Endothelial cell (in vitro differentiated cells): ENCODE results near the gene RBM19. TPM values are rescaled to one million over a fixed set of nuclear protein-coding genes. Genes with fewer than 3 reads are reported as not detected.
A peak's percentile ranks its signal among the peaks of the same experiment; 100 is the strongest.

Experiments used
- DNase-seq: peaks from one replicate; pipeline ENCODE4 v3.0.0; 2021; ENCODE audit warnings: low spot score
- H3K27ac Mint-ChIP-seq: one replicate; pipeline ENCODE4 v1.8.0; 2021; ENCODE audit warnings: mixed read lengths, inconsistent platforms; ENCODE audit not compliant: unreplicated experiment
- H3K27me3 Mint-ChIP-seq: one replicate; pipeline ENCODE4 v1.8.0; 2021; ENCODE audit warnings: mild to moderate bottlenecking, moderate library complexity, mixed read lengths, inconsistent platforms; ENCODE audit not compliant: unreplicated experiment
- H3K36me3 Mint-ChIP-seq: one replicate; pipeline ENCODE4 v1.8.0; 2021; ENCODE audit warnings: mild to moderate bottlenecking, low read depth, mixed read lengths, inconsistent platforms; ENCODE audit not compliant: unreplicated experiment
- H3K4me1 Mint-ChIP-seq: one replicate; pipeline ENCODE4 v1.8.0; 2021; ENCODE audit warnings: mild to moderate bottlenecking, mixed read lengths, inconsistent platforms; ENCODE audit not compliant: unreplicated experiment
- H3K4me3 Mint-ChIP-seq: one replicate; pipeline ENCODE4 v1.8.0; 2021; ENCODE audit warnings: mild to moderate bottlenecking, mixed read lengths, inconsistent platforms; ENCODE audit not compliant: unreplicated experiment
- H3K9me3 Mint-ChIP-seq: one replicate; pipeline ENCODE4 v1.8.0; 2021; ENCODE audit warnings: mixed read lengths, inconsistent platforms; ENCODE audit not compliant: unreplicated experiment
- CTCF ChIP-seq: fragments of 200-600 bp; sonication (generic); IDR thresholded peaks from one replicate; pipeline ENCODE4 v1.5.0; 2021; ENCODE audit warnings: antibody characterized with exemption; ENCODE audit not compliant: unreplicated experiment
- total RNA-seq: library from RNA; stranded (reverse); fragmentation: NEBNext Ultra II Directional; extraction: Animal tissue kit (Norgen Biotek cat#: 25700); gene quantifications from one replicate; pipeline ENCODE4 v1.2.1, GENCODE V29; 2021; ENCODE audit not compliant: unreplicated experiment

The RBM19 gene
- total RNA-seq, 1 donor from 2014 or later, result 27.4 TPM

GRCh38 chr12:113931517-113931916 lies 34.6 kb downstream of the RBM19 start:
- peak overlapping the region; percentile 61 for H3K27ac Mint-ChIP-seq
- DNase-seq, result no peak

GRCh38 chr12:113930249-113930648 lies 35.9 kb downstream of the RBM19 start:
- H3K4me1 Mint-ChIP-seq, result peaks cover 45% of the 10 kb centered on the region
- H3K27me3 Mint-ChIP-seq, result peaks cover 5% of the 10 kb centered on the region
- peak overlapping the region; percentile 3 for H3K4me3 Mint-ChIP-seq
- no peak for DNase-seq
- no peak for TF ChIP-seq CTCF
- H3K27ac Mint-ChIP-seq, result no peak overlapping the region
- H3K36me3 Mint-ChIP-seq, result peaks cover 25% of the 10 kb centered on the region
- no peaks in the 10 kb centered on the region for H3K9me3 Mint-ChIP-seq

More at GRCh38 chr12:113931517-113931916, 34.6 kb downstream of the RBM19 start:
- no peak for TF ChIP-seq CTCF
- no peaks in the 10 kb centered on the region for H3K9me3 Mint-ChIP-seq
- H3K27me3 Mint-ChIP-seq, result peaks cover 4% of the 10 kb centered on the region
- peaks cover 49% of the 10 kb centered on the region for H3K4me1 Mint-ChIP-seq
- peaks cover 17% of the 10 kb centered on the region for H3K36me3 Mint-ChIP-seq
- no peak overlapping the region for H3K4me3 Mint-ChIP-seq

GRCh38 chr12:113929312-113929989 lies 36.7 kb downstream of the RBM19 start:
- peaks cover 5% of the 10 kb centered on the region for H3K27me3 Mint-ChIP-seq
- peaks cover 37% of the 10 kb centered on the region for H3K4me1 Mint-ChIP-seq
- H3K27ac Mint-ChIP-seq, result no peak overlapping the region

GRCh38 chr12:113926788-113927187 lies 39.3 kb downstream of the RBM19 start:
- Mint-ChIP-seq H3K27me3 (peaks cover 2% of the 10 kb centered on the region), H3K9me3 (no peaks in the 10 kb centered on the region), H3K4me3 (peak overlapping the region; percentile 70), H3K27ac (peak overlapping the region; percentile 22), H3K36me3 (peaks cover 23% of the 10 kb centered on the region), H3K4me1 (peaks cover 36% of the 10 kb centered on the region)
- TF ChIP-seq CTCF, result no peak
- no peak for DNase-seq

More at GRCh38 chr12:113929312-113929989, 36.7 kb downstream of the RBM19 start:
- H3K9me3 Mint-ChIP-seq, result no peaks in the 10 kb centered on the region
- TF ChIP-seq CTCF, result no peak
- DNase-seq, result no peak
- peaks cover 28% of the 10 kb centered on the region for H3K36me3 Mint-ChIP-seq
- H3K4me3 Mint-ChIP-seq, result no peak overlapping the region

GRCh38 chr12:113924341-113924740 lies 41.8 kb downstream of the RBM19 start:
- TF ChIP-seq CTCF, result no peak
- Mint-ChIP-seq H3K27ac (no peak overlapping the region), H3K4me1 (peaks cover 52% of the 10 kb centered on the region), H3K36me3 (peaks cover 19% of the 10 kb centered on the region), H3K9me3 (no peaks in the 10 kb centered on the region), H3K27me3 (peaks cover 5% of the 10 kb centered on the region), H3K4me3 (no peak overlapping the region)
- DNase-seq, result no peak
